CD14-positive monocyte (primary cell): ENCODE data around the gene IGFALS. TPM values are rescaled to one million over a fixed set of nuclear protein-coding genes. Genes with fewer than 3 reads are reported as not detected.
A peak's percentile ranks its signal among the peaks of the same experiment; 100 is the strongest.

Experiments used
- DNase-seq, 3 donors: peaks; one replicate each; pipeline ENCODE4 v3.0.0-alpha.2; 2011 to 2022
- H2AFZ ChIP-seq: 2 replicates; pipeline ENCODE4 v1.6.0; 2012; ENCODE audit warnings: mild to moderate bottlenecking, low read depth, low read length, inconsistent platforms; ENCODE audit not compliant: insufficient read depth, poor library complexity, severe bottlenecking
- H3K27ac ChIP-seq, 2 donors: 1 replicate in 1 of 2; 2 replicates in 1 of 2; pipeline ENCODE4 v1.5.1; 2012 to 2013; ENCODE audit warnings: low read length in 2 of 2, control low read depth in 1 of 2, inconsistent platforms in 1 of 2, low read depth in 1 of 2, mild to moderate bottlenecking in 1 of 2
- H3K27me3 ChIP-seq, 2 donors: one replicate each; pipeline versions ENCODE4 v1.6.0 to v1.6.1; 2011 to 2013; ENCODE audit warnings: low read length in 2 of 2; ENCODE audit not compliant: control insufficient read depth in 2 of 2, insufficient read depth in 2 of 2
- H3K36me3 ChIP-seq, 2 donors: replicated peaks in 1 of 2; 1 replicate in 1 of 2; 2 replicates in 1 of 2; pipeline versions ENCODE4 v1.5.1 to v1.6.1; 2012 to 2013; ENCODE audit warnings: low read length in 2 of 2, control low read depth in 1 of 2, inconsistent platforms in 1 of 2, mild to moderate bottlenecking in 1 of 2; ENCODE audit not compliant: insufficient read depth in 2 of 2, control insufficient read depth in 1 of 2
- H3K4me1 ChIP-seq, 2 donors: 1 replicate in 1 of 2; 2 replicates in 1 of 2; pipeline versions ENCODE4 v1.5.1 to v1.6.1; 2012 to 2013; ENCODE audit warnings: low read length in 2 of 2, control low read depth in 1 of 2, inconsistent platforms in 1 of 2, mild to moderate bottlenecking in 1 of 2, moderate library complexity in 1 of 2; ENCODE audit not compliant: insufficient read depth in 2 of 2, control insufficient read depth in 1 of 2
- H3K4me2 ChIP-seq: replicated peaks from 2 replicates; pipeline ENCODE3; 2012; ENCODE audit warnings: low read length, moderate library complexity, mild to moderate bottlenecking; ENCODE audit not compliant: poor library complexity, severe bottlenecking; ENCODE audit errors: extremely low read depth
- H3K4me3 ChIP-seq, 3 experiments: fragments of 200-600 bp in 1 of 3; sonication (generic) in 1 of 3; replicated peaks in 1 of 3; 1 replicate in 2 of 3; 2 replicates in 1 of 3; pipeline ENCODE4 v1.5.1; 2011 to 2013; ENCODE audit warnings: low read length in 3 of 3, mild to moderate bottlenecking in 3 of 3, control low read depth in 2 of 3, low read depth in 2 of 3, inconsistent platforms in 1 of 3, moderate library complexity in 1 of 3
- H3K79me2 ChIP-seq: 2 replicates; pipeline ENCODE4 v1.6.0; 2012; ENCODE audit warnings: mild to moderate bottlenecking, control low read depth, inconsistent platforms, low read length, moderate library complexity; ENCODE audit not compliant: insufficient read depth
- H3K9ac ChIP-seq: 2 replicates; pipeline ENCODE4 v1.6.0; 2017; ENCODE audit warnings: low read length, mild to moderate bottlenecking; ENCODE audit not compliant: insufficient read depth, poor library complexity, severe bottlenecking
- H3K9me3 ChIP-seq, 2 donors: replicated peaks in 1 of 2; 1 replicate in 1 of 2; 2 replicates in 1 of 2; pipeline versions ENCODE4 v1.5.1 to v1.6.1; 2012 to 2013; ENCODE audit warnings: low read length in 2 of 2, control low read depth in 1 of 2; ENCODE audit not compliant: control insufficient read depth in 1 of 2, insufficient read depth in 1 of 2
- H4K20me1 ChIP-seq: 2 replicates; pipeline ENCODE4 v1.6.0; 2012; ENCODE audit warnings: mild to moderate bottlenecking, low read length, control low read depth, moderate library complexity; ENCODE audit not compliant: insufficient read depth
- H3K27ac Mint-ChIP-seq, 7 donors: one replicate each; pipeline ENCODE4 v1.8.0; 2020; ENCODE audit warnings: mild to moderate bottlenecking in 7 of 7, mixed read lengths in 7 of 7, moderate library complexity in 6 of 7, inconsistent platforms in 2 of 7
- H3K27me3 Mint-ChIP-seq, 3 donors: one replicate each; pipeline ENCODE4 v1.8.0; 2021 to 2022; ENCODE audit warnings: low read depth in 3 of 3, mild to moderate bottlenecking in 3 of 3, mixed read lengths in 3 of 3, moderate library complexity in 3 of 3, inconsistent platforms in 1 of 3
- H3K36me3 Mint-ChIP-seq, 2 donors: one replicate each; pipeline ENCODE4 v1.8.0; 2020; ENCODE audit warnings: mixed read lengths in 2 of 2, inconsistent platforms in 1 of 2, mild to moderate bottlenecking in 1 of 2
- H3K4me1 Mint-ChIP-seq: one replicate; pipeline ENCODE4 v1.8.0; 2020; ENCODE audit warnings: mild to moderate bottlenecking, mixed read lengths
- H3K4me3 Mint-ChIP-seq, 2 donors: one replicate each; pipeline ENCODE4 v1.8.0; 2020; ENCODE audit warnings: mild to moderate bottlenecking in 2 of 2, mixed read lengths in 2 of 2, moderate library complexity in 1 of 2
- H3K9me3 Mint-ChIP-seq, 7 donors: one replicate each; pipeline ENCODE4 v1.8.0; 2020 to 2022; ENCODE audit warnings: mixed read lengths in 7 of 7, mild to moderate bottlenecking in 6 of 7, moderate library complexity in 6 of 7, inconsistent platforms in 2 of 7
- WGBS: methylation state at CpG from one replicate; pipeline ENCODE4 v1.1.5; 2013; ENCODE audit warnings: missing lambda C conversion rate; ENCODE audit not compliant: insufficient coverage; 5-methylcytosine and 5-hydroxymethylcytosine counted together
- intact Hi-C, 2 donors: fragments of 100-400 bp; cut with micrococcal nuclease; formaldehyde crosslinking; loops; one replicate each; pipeline versions ENCODE4 v1.15.0 to v1.15.1; 2023
- polyA plus RNA-seq, 3 donors: library from polyadenylated mRNA; depleted of rRNA in 1 of 3; unstranded in 2 of 3; stranded (reverse) in 1 of 3; fragments of 300-500 nt in 2 of 3; fragments of >200 nt in 1 of 3; fragmentation: Illumina TruSeq in 2 of 3; gene quantifications; 1 replicate in 2 of 3; 2 replicates in 1 of 3; pipeline ENCODE4 v1.2.3, GENCODE V29; 2012 to 2021
- TF ChIP-seq, protein P1 (sequence below): fragments of 200-600 bp; IDR thresholded peaks from one replicate; pipeline ENCODE4 v1.8.0; 2022; ENCODE audit warnings: antibody characterized with exemption, mild to moderate bottlenecking

IGFALS gene
- polyA plus RNA-seq, 3 donors = 0.07 TPM; not detected in 2

DNA sequence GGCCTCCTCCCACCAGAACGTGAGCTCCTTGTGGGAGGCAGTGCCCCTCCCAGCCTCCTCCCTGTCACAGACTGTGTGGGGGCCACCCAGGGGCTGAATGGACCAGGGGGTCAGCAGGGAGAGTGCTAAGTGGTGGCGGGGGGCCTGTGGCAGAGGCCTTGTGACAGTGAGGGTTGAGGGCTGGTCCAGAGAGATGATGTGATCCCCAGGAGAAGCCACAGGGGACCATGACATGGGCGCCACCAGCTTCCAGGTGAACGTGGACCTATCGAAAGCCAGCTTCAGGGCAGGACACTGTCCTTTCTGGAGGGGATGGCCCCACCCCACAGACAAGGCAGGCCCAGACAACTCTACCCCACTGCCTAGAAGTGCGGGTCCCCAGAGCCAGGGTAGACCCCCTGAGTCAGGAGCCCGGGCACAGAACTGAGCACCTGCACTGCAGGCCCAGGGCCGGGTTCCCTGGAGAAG, 14.2 kb downstream of the IGFALS start:
- Histone ChIP-seq H3K4me3 (no peak overlapping the region), H3K27me3 (no peaks in the 10 kb centered on the region), H3K9me3 (no peaks in the 10 kb centered on the region), H3K4me2 (no peak overlapping the region), H3K36me3 (peaks cover 39% of the 10 kb centered on the region in 2 donors), H3K27ac (peak overlapping the region in 1 of 2 donors; percentile 14), H3K9ac (no peak overlapping the region), H2AFZ (no peak overlapping the region), H3K79me2 (peaks cover 50% of the 10 kb centered on the region), H4K20me1 (peaks cover 78% of the 10 kb centered on the region), H3K4me1 (peaks cover 31 to 42% of the 10 kb centered on the region in 2 donors)
- Mint-ChIP-seq H3K36me3 (peaks cover 5 to 43% of the 10 kb centered on the region in 2 donors), H3K9me3 (no peaks in the 10 kb centered on the region), H3K27ac (peak overlapping the region in 1 of 7 donors; percentile 32), H3K27me3 (no peaks in the 10 kb centered on the region), H3K4me1 (peaks cover 32% of the 10 kb centered on the region), H3K4me3 (no peak overlapping the region)
- TF ChIP-seq, protein P1, sequence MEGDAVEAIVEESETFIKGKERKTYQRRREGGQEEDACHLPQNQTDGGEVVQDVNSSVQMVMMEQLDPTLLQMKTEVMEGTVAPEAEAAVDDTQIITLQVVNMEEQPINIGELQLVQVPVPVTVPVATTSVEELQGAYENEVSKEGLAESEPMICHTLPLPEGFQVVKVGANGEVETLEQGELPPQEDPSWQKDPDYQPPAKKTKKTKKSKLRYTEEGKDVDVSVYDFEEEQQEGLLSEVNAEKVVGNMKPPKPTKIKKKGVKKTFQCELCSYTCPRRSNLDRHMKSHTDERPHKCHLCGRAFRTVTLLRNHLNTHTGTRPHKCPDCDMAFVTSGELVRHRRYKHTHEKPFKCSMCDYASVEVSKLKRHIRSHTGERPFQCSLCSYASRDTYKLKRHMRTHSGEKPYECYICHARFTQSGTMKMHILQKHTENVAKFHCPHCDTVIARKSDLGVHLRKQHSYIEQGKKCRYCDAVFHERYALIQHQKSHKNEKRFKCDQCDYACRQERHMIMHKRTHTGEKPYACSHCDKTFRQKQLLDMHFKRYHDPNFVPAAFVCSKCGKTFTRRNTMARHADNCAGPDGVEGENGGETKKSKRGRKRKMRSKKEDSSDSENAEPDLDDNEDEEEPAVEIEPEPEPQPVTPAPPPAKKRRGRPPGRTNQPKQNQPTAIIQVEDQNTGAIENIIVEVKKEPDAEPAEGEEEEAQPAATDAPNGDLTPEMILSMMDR = no peak
- intact Hi-C loops = loop anchor here (10.0 kb wide), 3 partner anchors 74 to 304 kb away; partner anchors contain the start of genes CLCN7 (in 1 of the 2) and MAPK8IP3 (in 1 of the 2)
- WGBS = 87% methylated on average over 5 of the region's 8 CpGs
- no peak for DNase-seq

DNA sequence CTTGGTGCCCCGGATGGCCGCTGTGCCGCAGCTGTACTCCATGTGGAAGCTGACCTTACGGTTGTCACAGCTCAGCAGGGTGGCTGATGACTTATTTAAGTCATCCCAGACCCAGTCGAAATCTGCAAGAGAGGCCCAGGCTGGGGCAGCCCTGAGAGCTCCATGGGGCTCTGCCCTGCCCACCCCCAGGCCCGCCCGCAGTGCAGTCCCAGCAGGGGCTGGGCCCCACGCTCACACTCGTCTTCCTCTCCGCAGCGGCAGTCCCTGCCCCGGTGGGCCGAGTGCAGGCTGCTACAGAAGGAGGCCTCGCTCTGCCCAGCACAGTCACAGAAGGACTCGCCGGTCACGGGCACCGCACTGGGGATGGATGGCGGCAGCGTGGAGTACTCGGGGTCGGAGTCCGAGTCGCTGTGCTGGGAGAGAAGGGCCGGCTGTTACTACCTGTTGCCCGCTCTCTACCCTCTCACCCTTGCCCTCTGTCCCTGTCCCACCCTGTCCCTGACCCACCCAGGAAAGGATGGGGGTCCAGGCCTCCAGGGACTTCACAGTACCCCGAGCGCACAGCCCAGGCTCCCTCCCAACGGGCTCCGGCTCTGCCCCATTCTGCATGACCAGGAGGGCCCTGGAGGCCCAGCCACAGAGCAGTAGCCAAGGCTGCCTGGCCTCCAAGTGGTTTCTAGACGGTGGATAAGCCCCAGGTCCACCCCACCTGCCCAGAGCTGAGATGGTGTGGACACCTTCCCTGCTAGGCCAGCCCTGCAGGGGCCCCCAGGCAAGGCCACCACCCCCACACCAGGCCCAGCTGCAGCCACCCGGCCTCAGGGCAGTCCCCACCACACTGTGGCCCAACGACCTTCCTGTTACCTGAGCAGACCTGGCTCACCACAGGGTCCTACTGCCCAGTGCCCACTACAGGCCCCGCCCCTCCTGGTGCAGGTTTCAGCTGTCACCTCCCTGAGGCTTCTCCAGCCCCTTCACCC, 15.0 kb downstream of the IGFALS start:
- no peak overlapping the region for H3K27ac Mint-ChIP-seq
- no peaks in the 10 kb centered on the region for H3K9me3 Mint-ChIP-seq
- no peak overlapping the region for H3K4me3 Mint-ChIP-seq
- H3K27me3 ChIP-seq = no peaks in the 10 kb centered on the region
- TF ChIP-seq, protein P1 = no peak
- intact Hi-C loops = loop anchor here (10.0 kb wide), 3 partner anchors 74 to 304 kb away; partner anchors contain the start of genes CLCN7 (in 1 of the 2) and MAPK8IP3 (in 1 of the 2)
- peaks cover 50% of the 10 kb centered on the region for H3K79me2 ChIP-seq
- H3K27ac ChIP-seq = no peak overlapping the region
- DNase-seq = no peak
- H3K4me1 ChIP-seq = peaks cover 29 to 42% of the 10 kb centered on the region in 2 donors
- no peaks in the 10 kb centered on the region for H3K27me3 Mint-ChIP-seq
- H3K4me1 Mint-ChIP-seq = peaks cover 30% of the 10 kb centered on the region
- H3K4me2 ChIP-seq = no peak overlapping the region
- H3K4me3 ChIP-seq = no peak overlapping the region
- H2AFZ ChIP-seq = no peak overlapping the region
- peaks cover 39% of the 10 kb centered on the region in 2 donors for H3K36me3 ChIP-seq
- H3K36me3 Mint-ChIP-seq = peaks cover 5 to 43% of the 10 kb centered on the region in 2 donors
- H4K20me1 ChIP-seq = peaks cover 85% of the 10 kb centered on the region
- no peaks in the 10 kb centered on the region for H3K9me3 ChIP-seq
- WGBS = 92% methylated on average over 32 of the region's 34 CpGs
- H3K9ac ChIP-seq = no peak overlapping the region
